Measurements from ENCODE around the gene TSPAN12. TPM values are rescaled to one million over a fixed set of nuclear protein-coding genes. Genes with fewer than 3 reads are reported as not detected.

Gene TSPAN12
- total RNA-seq, 1 experiment from 2014 or later, result 8.7 TPM

DNA sequence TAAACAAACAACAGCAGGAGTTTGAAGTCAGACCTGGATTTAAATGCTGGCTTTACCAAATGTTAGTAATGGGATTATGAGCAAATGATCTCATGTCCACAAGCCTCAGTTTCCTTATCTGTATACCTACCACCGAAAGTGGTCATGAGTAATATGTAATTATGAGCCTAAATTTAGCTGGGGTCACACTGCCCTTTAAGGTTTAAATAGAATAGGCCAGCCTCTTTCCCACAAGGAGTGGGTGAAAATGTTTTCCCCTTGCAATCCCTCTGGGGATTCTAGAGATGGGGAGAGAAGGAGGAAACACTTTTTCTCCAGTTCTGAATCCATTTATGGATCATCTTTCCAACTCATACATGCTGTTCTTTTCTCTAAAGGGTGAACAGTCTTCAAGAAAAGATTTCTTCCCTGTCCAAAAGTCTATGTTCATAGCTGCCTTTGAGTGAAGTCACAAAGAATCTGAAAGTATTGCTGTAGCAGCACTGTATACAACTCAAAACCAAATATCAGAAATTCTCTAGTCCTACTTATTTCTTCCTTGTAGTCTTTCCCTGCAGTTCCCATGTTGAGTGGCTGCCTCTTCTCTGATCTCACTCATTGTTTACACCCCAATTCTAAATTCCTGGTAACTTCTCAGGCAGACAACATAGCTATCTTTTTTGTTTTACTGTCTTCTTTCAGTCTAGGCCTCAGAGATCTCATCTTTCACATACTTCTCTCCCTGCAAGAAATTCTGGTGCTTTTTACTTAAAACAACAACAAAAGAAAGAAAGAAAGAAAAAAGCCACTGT, 7.4 kb upstream of the TSPAN12 start:
- Mint-ChIP-seq H3K4me3 (no peak overlapping the region), H3K27me3 (ENCODE audit: low read depth) (no peaks in the 10 kb centered on the region), H3K36me3 (ENCODE audit: insufficient read depth in 1 of 3, low read depth in 3 of 3) (no peaks in the 10 kb centered on the region), H3K4me1 (peaks cover 0 to 2% of the 10 kb centered on the region in 2 experiments; a peak in 1 of 4 replicates), H3K9me3 (no peaks in the 10 kb centered on the region), H3K27ac (no peak overlapping the region)
- Histone ChIP-seq H3K9ac (ENCODE audit: extremely low read depth, insufficient read length, low read length) (no peak overlapping the region), H2BK5ac (ENCODE audit: insufficient read length, low read length) (no peak overlapping the region), H3T11ph (ENCODE audit: low read length) (no peak overlapping the region), H4K20me1 (ENCODE audit: control insufficient read depth, insufficient read depth, insufficient read length) (no peaks in the 10 kb centered on the region), H3K23ac (ENCODE audit: insufficient read length, low read depth, low read length) (no peak overlapping the region), H3K79me2 (ENCODE audit: insufficient read depth, low read length) (no peaks in the 10 kb centered on the region), H4K8ac (replicated peaks; ENCODE audit: insufficient read length, low read depth, low read length) (no peak overlapping the region), H3K18ac (ENCODE audit: insufficient read length, low read depth, low read length) (no peak overlapping the region), H2AK5ac (ENCODE audit: insufficient read length, low read length) (no peak overlapping the region), H2BK15ac (ENCODE audit: low read depth, low read length) (no peak overlapping the region), H3K9me3 (ENCODE audit: control insufficient read depth, low read depth, low read length) (no peaks in the 10 kb centered on the region), H2AFZ (ENCODE audit: low read length) (no peak overlapping the region), H3K4ac (ENCODE audit: low read depth, low read length) (no peak overlapping the region), H3K56ac (ENCODE audit: insufficient read length, low read depth, low read length) (no peak overlapping the region), H3K79me1 (ENCODE audit: insufficient read depth, low read depth, low read length, poor library complexity, severe bottlenecking) (no peaks in the 10 kb centered on the region), H3K27ac (ENCODE audit: insufficient read length, low read depth, low read length) (no peak overlapping the region), H3K27me3 (ENCODE audit: insufficient read depth, low read length) (no peaks in the 10 kb centered on the region), H2BK12ac (ENCODE audit: insufficient read length, low read depth, low read length) (no peak overlapping the region), H3K4me2 (ENCODE audit: insufficient read depth, insufficient read length, low read length) (no peak overlapping the region), H3K4me1 (ENCODE audit: insufficient read depth, low read length) (no peaks in the 10 kb centered on the region), H4K5ac (ENCODE audit: insufficient read length, low read depth, low read length) (no peak overlapping the region), H3K23me2 (ENCODE audit: insufficient read length, low read depth, low read length, poor library complexity, severe bottlenecking) (no peaks in the 10 kb centered on the region), H2BK20ac (ENCODE audit: low read depth, low read length, poor library complexity, severe bottlenecking) (no peak overlapping the region), H4K91ac (ENCODE audit: insufficient read length, low read depth, low read length) (no peak overlapping the region), H2BK120ac (ENCODE audit: low read depth, low read length, poor library complexity, severe bottlenecking) (no peak overlapping the region), H3K14ac (ENCODE audit: insufficient read depth, low read length) (no peak overlapping the region)
- WGBS (ENCODE audit: extremely low coverage, insufficient read length, low lambda C conversion rate), result no CpG with 5 or more reads among the region's 1 CpG
- TF ChIP-seq CTCF (conservative IDR thresholded peaks at IDR 0.05), result no peak
- no peak for DNase-seq
